Transverse colon (tissue), 4 donors: ENCODE data around the gene PTPRN2. TPM values are rescaled to one million over a fixed set of nuclear protein-coding genes. Genes with fewer than 3 reads are reported as not detected.

Source experiments
- DNase-seq: peaks from one replicate; pipeline ENCODE4 v3.0.0-alpha.2; 2019
- H3K27ac ChIP-seq, 4 donors: fragments of 200-600 bp; sonication (generic); 2 replicates each; pipeline ENCODE4 v1.5.1; 2016 to 2018; ENCODE audit warnings: inconsistent platforms in 4 of 4
- H3K27me3 ChIP-seq: fragments of 200-600 bp; sonication (generic); 2 replicates; pipeline ENCODE4 v1.5.1; 2017; ENCODE audit warnings: inconsistent platforms
- H3K36me3 ChIP-seq, 4 donors: fragments of 200-600 bp; sonication (generic); 2 replicates each; pipeline ENCODE4 v1.5.1; 2017 to 2019; ENCODE audit warnings: inconsistent platforms in 4 of 4
- H3K4me1 ChIP-seq, 4 donors: fragments of 200-600 bp; sonication (generic); 2 replicates each; pipeline ENCODE4 v1.5.1; 2017 to 2020; ENCODE audit warnings: inconsistent platforms in 4 of 4
- H3K4me3 ChIP-seq, 4 donors: fragments of 200-600 bp; sonication (generic); 1 replicate in 1 of 4; 2 replicates in 3 of 4; pipeline versions ENCODE4 v1.5.1 to v1.6.1; 2017 to 2019; ENCODE audit warnings: inconsistent platforms in 4 of 4
- H3K9me3 ChIP-seq, 2 donors: fragments of 200-600 bp; sonication (generic); 2 replicates each; pipeline ENCODE4 v1.5.1; 2017 to 2019; ENCODE audit warnings: inconsistent platforms in 2 of 2
- CTCF ChIP-seq, 5 experiments: fragments of 200-600 bp in 3 of 5; fragments of 450-650 bp in 2 of 5; sonication (generic) in 3 of 5; IDR thresholded peaks; 1 replicate in 2 of 5; 2 replicates in 3 of 5; pipeline ENCODE4 v1.5.1; 2016 to 2017; ENCODE audit warnings: antibody characterized with exemption in 5 of 5, inconsistent platforms in 3 of 5, mild to moderate bottlenecking in 2 of 5, moderate library complexity in 1 of 5
- EP300 ChIP-seq: sonication (generic); formaldehyde crosslinking; IDR thresholded peaks from one replicate; pipeline ENCODE4 v1.6.1; 2017; ENCODE audit warnings: antibody characterized with exemption, low read depth
- POLR2A ChIP-seq: fragments of 450-650 bp; IDR thresholded peaks from one replicate; pipeline ENCODE4 v1.6.1; 2016; ENCODE audit warnings: antibody characterized with exemption, mild to moderate bottlenecking, moderate library complexity
- POLR2AphosphoS5 ChIP-seq, 3 donors: sonication (generic); formaldehyde crosslinking; IDR thresholded peaks; one replicate each; pipeline ENCODE4 v1.6.1; 2016; ENCODE audit warnings: antibody characterized with exemption in 3 of 3
- WGBS, 2 donors: methylation state at CpG; one replicate each; pipeline ENCODE4 v1.1.5; 2018; ENCODE audit warnings: low coverage in 1 of 2; 5-methylcytosine and 5-hydroxymethylcytosine counted together
- in situ Hi-C, 4 donors: fragments of 200-750 bp; cut with MboI; loops; one replicate each; pipeline versions ENCODE4 v1.15.0 to v1.15.1; 2017; ENCODE audit warnings: low sequenced_read_pairs in 3 of 4, low pct_ligation_motif_present in 1 of 4, low pct_unique_long_range_greater_than_20kb in 1 of 4
- intact Hi-C: fragments of 100-400 bp; cut with DNase I; formaldehyde crosslinking; loops from one replicate; pipeline ENCODE4 v1.15.1; 2023; ENCODE audit warnings: low total_unique reads
- total RNA-seq, 4 donors: library from RNA; depleted of rRNA; stranded (reverse); fragments of >200 nt; gene quantifications; one replicate each; pipeline ENCODE4 v1.1.0, GENCODE V29; 2016

The PTPRN2 gene
- total RNA-seq, 4 donors from 2014 or later = 15.4 to 31.1 (median 21.8) TPM

GRCh38 chr7:158252837-158253669, 334.6 kb downstream of the PTPRN2 start:
- no peak overlapping the region for H3K27ac ChIP-seq
- no peaks in the 10 kb centered on the region for H3K4me1 ChIP-seq
- WGBS, 2 donors = 68 to 77% methylated on average over 3 to 34 of the region's 34 CpGs
- H3K4me3 ChIP-seq = no peak overlapping the region
- TF ChIP-seq POLR2A (no peak), EP300 (no peak)
- in situ Hi-C loops (no loop called here), intact Hi-C loops (no loop called here)
- H3K36me3 ChIP-seq = no peaks in the 10 kb centered on the region
- no peak for DNase-seq
- no peaks in the 10 kb centered on the region for H3K27me3 ChIP-seq
- H3K9me3 ChIP-seq = no peaks in the 10 kb centered on the region

GRCh38 chr7:158252081-158252836, 335.4 kb downstream of the PTPRN2 start:
- no peak overlapping the region for H3K27ac ChIP-seq
- WGBS, 2 donors = 88 to 100% methylated on average over 1 to 23 of the region's 23 CpGs
- no peaks in the 10 kb centered on the region for H3K4me1 ChIP-seq
- no peaks in the 10 kb centered on the region for H3K36me3 ChIP-seq
- TF ChIP-seq POLR2A = no peak
- TF ChIP-seq CTCF (IDR thresholded peaks at IDR 0.05) = no peak
- TF ChIP-seq POLR2AphosphoS5 (IDR thresholded peaks at IDR 0.05) = no peak
- no peak for TF ChIP-seq EP300
- no peaks in the 10 kb centered on the region for H3K27me3 ChIP-seq
- H3K9me3 ChIP-seq = no peaks in the 10 kb centered on the region
- no peak overlapping the region for H3K4me3 ChIP-seq
- intact Hi-C loops (no loop called here), in situ Hi-C loops (no loop called here)
- DNase-seq = no peak

GRCh38 chr7:158251061-158251965, 336.3 kb downstream of the PTPRN2 start:
- Histone ChIP-seq H3K4me1 (no peaks in the 10 kb centered on the region), H3K9me3 (no peaks in the 10 kb centered on the region), H3K27me3 (no peaks in the 10 kb centered on the region), H3K27ac (no peak overlapping the region), H3K4me3 (no peak overlapping the region), H3K36me3 (no peaks in the 10 kb centered on the region)
- intact Hi-C loops = no loop called here
- DNase-seq = no peak
- 85 to 86% methylated on average over 4 to 18 of the region's 18 CpGs for WGBS, 2 donors
- in situ Hi-C loops = no loop called here
- TF ChIP-seq POLR2AphosphoS5 (IDR thresholded peaks at IDR 0.05) (no peak), CTCF (IDR thresholded peaks at IDR 0.05) (no peak), EP300 (no peak), POLR2A (no peak)

- WGBS, 2 donors = 73 to 80% methylated on average over 5 to 9 of the region's 9 CpGs
Measured at GRCh38 chr7:158249692-158250091, 337.9 kb downstream of the PTPRN2 start.

More at GRCh38 chr7:158249692-158250091, 337.9 kb downstream of the PTPRN2 start:
- H3K27ac ChIP-seq = no peak overlapping the region
- H3K27me3 ChIP-seq = no peaks in the 10 kb centered on the region
- no peaks in the 10 kb centered on the region for H3K9me3 ChIP-seq
- H3K36me3 ChIP-seq = no peaks in the 10 kb centered on the region
- no peak overlapping the region for H3K4me3 ChIP-seq
- in situ Hi-C loops = no loop called here
- intact Hi-C loops = no loop called here
- no peaks in the 10 kb centered on the region for H3K4me1 ChIP-seq
- no peak for TF ChIP-seq EP300
- no peak for TF ChIP-seq POLR2A
- no peak for TF ChIP-seq POLR2AphosphoS5 (IDR thresholded peaks at IDR 0.05)
- TF ChIP-seq CTCF (IDR thresholded peaks at IDR 0.05) = no peak
- DNase-seq = no peak
